ENCODE data around the gene CYP2A6.
"Not testable (repeated sequence)": the region's sequence is repeated elsewhere in the genome, so short reads cannot be mapped to it uniquely, and the experiment has no call there.

CYP2A6 gene

GRCh38 chr19:40818480-40819399 is 31.5 kb downstream of the CYP2A6 start:
- peak; percentile 40 to 53 (median 48) for DNase-seq

DNA sequence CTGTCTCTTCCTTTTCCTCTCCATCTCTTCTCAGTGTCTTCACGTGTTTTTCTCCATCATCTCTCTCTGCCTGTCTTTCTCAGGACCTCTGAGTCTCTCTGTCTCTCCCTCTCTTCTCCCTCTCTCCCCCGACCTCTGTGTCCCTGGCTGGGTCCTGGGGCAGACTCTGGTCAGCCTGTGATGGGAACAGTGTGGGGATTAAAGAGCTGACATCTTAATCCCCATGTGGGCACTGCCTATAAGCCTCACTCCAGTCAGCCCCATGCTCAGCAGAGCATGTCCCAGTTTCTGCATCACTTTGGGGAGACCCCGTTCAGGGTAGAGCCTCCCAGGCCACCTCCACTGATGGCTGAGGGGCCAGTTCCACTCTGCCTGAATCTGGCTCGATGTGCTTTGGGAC is 35.0 kb downstream of the CYP2A6 start:
- no peak for DNase-seq

DNA sequence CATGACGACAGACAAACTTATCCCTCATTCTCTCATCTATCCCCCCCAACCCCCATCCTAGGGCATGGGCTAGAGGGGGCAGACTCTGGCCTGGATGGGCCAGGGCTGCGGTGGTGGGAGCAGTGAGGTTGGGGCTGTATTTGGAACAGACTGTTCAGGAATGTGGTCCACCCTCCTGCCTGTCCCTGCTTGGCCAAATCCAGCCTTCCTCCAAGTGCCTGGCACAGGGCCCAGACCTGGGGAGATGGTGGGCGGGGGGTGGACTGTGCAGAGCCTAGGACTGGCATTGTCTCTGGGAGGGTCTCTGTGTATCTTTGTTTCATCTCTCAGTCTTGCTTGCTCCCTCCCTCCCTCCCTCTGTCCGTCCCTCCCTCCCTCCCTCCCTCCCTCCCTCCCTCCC is 37.1 kb downstream of the CYP2A6 start:
- no peak for DNase-seq

- not testable (repeated sequence) for DNase-seq
Observed at GRCh38 chr19:40812571-40812970, 37.7 kb downstream of the CYP2A6 start.

GRCh38 chr19:40811478-40812341 is 38.5 kb downstream of the CYP2A6 start:
- DNase-seq, result no peak

GRCh38 chr19:40810649-40811408 is 39.4 kb downstream of the CYP2A6 start:
- DNase-seq, result not testable (repeated sequence)

- no peak for DNase-seq
Observed at GRCh38 chr19:40810160-40810559, 40.1 kb downstream of the CYP2A6 start.

GRCh38 chr19:40809358-40810086 is 40.7 kb downstream of the CYP2A6 start:
- DNase-seq, result no peak

GRCh38 chr19:40808497-40808896 is 41.8 kb downstream of the CYP2A6 start:
- no peak for DNase-seq

DNA sequence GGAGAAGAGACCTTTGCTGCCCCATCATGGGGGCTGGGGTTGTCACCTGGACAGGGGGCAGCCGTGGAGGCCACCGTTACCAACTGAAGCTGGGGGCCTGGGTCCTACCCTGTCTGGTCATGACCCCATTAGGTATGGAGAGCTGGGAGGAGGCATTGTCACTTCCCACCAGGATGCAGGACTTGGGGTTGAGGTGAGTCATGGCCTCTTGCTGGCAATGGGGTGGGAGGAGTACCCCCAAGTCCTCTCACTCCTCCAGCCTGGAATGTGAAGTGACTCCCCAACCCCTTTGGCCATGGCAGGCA is 42.3 kb downstream of the CYP2A6 start:
- DNase-seq, result no peak

GRCh38 chr19:40807147-40808020 is 42.9 kb downstream of the CYP2A6 start:
- DNase-seq, result no peak

DNA sequence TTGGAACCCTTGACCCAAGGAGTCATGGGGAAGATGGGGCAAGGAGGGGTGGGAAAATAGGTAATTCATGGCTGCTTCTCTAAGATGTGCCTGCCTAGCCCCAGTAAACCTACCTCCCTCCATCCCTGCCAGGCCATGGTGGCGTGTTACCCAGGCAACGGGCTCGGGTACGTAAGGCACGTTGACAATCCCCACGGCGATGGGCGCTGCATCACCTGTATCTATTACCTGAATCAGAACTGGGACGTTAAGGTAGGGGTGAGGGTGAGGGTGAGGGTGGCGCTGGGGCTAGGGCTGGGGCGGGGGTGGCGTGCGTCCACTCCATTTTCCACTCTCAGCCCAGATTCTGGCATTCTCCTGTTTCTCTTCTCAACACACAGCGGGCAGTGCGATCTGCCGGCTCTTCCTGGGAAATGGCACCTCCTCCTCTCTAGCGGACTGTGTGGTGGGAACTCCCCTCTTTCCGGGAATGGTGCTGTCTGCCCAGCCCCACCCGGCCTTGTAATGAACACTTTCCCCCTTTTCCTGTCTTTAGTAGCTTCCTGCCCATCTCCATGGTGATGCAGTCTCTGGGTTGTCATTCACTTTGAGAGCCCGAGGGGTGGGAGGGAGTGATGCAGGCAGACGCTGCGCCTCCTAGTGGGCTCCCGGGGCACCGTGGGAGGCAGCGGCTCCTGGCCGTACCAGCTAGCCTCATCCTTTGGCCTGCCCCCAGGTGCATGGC is 43.7 kb downstream of the CYP2A6 start:
- DNase-seq, result peak; percentile 40 to 64 (median 57)

- DNase-seq, result no peak
Observed at GRCh38 chr19:40805258-40805868, 44.9 kb downstream of the CYP2A6 start.

DNA sequence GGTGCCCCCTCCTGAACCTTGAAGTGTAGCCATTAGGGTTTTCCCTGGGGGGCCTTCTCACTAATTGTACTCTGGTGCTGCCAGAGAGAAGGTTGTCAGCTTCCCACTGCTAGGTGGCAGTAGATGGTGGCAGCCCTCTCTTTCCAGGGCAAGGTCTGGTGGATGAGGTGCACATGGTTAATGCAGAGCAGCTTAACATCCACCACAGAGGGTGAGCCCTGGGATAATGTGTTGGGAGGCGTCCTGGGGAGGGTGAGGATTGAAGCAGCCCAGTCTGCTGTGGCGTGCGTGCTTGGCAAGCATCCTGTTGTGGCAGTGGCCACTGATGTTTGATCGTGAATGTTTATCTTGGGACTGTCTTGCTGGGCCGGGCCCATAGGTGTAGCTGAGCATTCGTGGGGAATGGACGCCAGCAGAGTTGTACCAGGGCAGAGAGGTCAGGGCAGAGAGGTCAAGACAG is 45.4 kb downstream of the CYP2A6 start:
- DNase-seq, result no peak

DNA sequence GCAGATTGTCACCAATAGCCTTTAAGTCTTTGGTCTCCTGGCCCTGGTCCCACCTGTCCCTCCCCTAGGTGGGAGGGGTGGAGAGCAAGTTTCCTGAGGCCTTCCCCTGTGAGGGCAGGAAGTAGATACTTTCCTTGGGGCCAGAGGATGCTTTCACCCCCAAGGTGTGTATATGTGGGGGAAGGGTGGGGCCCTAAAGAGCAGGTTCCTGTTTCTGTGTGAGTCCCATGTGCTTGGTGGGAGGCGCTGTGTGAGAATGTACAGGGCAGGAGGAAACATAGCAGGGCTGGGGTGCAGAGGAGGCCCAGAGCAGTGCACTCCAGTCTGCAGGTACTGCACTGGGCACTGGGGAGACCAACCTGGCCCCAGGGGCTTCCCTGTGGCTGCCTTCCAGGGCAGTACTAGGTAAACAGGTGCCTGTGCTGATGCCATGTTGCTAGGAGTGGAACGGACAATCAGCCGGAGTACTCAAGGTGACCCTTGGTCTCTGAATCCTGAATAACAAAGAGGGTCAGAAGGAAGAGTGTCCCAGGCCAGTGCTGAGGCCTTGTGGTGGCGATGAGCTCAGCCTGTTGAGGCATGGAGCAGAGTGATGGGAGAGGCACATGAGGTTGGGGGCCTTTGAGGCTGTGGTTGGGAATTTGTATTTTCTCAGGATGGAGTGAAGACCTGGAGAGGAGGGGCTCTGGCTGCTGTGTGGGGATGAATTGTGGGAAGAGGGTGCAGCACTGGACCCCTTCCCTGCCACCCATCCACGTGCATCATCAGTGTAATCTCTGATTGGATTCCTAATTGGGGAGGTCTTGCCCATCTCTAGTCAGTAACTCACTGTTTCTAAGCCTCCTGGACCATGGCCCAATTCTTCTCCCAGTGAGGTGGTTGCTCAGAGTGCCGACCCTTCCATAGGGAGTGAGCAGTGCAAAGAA is 46.1 kb downstream of the CYP2A6 start:
- DNase-seq, result peak in 2 of 4 experiments; percentile 53 to 58

GRCh38 chr19:40803170-40803856 is 46.9 kb downstream of the CYP2A6 start:
- DNase-seq, result no peak

- DNase-seq, result no peak
Observed at GRCh38 chr19:40802300-40803169, 47.7 kb downstream of the CYP2A6 start.

Data from activated CD4-positive, CD25-positive, alpha-beta regulatory T cell (primary cell).